SU-DHL-6 (cell line): ENCODE results near the gene CRB2.

Experiments
- H2AFZ ChIP-seq: fragments of 200-600 bp; sonication (generic); 2 replicates; pipeline ENCODE4 v1.6.1; 2014; ENCODE audit warnings: low read depth, mild to moderate bottlenecking, moderate library complexity, mixed read lengths, antibody characterized with exemption, low read length; ENCODE audit not compliant: severe bottlenecking
- H3F3A ChIP-seq: fragments of 200-600 bp; shearing (Covaris generic); 2 replicates; pipeline ENCODE4 v1.6.0; 2016; ENCODE audit warnings: antibody characterized with exemption, mild to moderate bottlenecking; ENCODE audit not compliant: insufficient read depth
- H3K27ac ChIP-seq: fragments of 200-600 bp; sonication (generic); 2 replicates; pipeline ENCODE4 v1.5.1; 2016; ENCODE audit warnings: low read depth, mild to moderate bottlenecking, low read length, moderate library complexity, mixed read lengths
- H3K27me3 ChIP-seq: fragments of 200-600 bp; sonication (generic), shearing (Covaris generic); 2 replicates; pipeline ENCODE4 v1.6.0; 2014; ENCODE audit warnings: mild to moderate bottlenecking, low read length
- H3K36me3 ChIP-seq: fragments of 200-600 bp; sonication (generic); 2 replicates; pipeline ENCODE4 v1.6.1; 2014; ENCODE audit warnings: mild to moderate bottlenecking, low read length, mixed read lengths
- H3K4me2 ChIP-seq: fragments of 300-600, 200-600 bp; shearing (Covaris generic), sonication (generic); 2 replicates; pipeline ENCODE4 v1.6.0; 2014; ENCODE audit warnings: low read length, low read depth, mild to moderate bottlenecking; ENCODE audit not compliant: poor library complexity, severe bottlenecking
- H3K4me3 ChIP-seq: fragments of 200-600 bp; sonication (generic); 2 replicates; pipeline ENCODE4 v1.5.1; 2014; ENCODE audit warnings: antibody characterized with exemption, low read length, mild to moderate bottlenecking, mixed read lengths; ENCODE audit not compliant: insufficient read depth, poor library complexity, severe bottlenecking
- H3K79me2 ChIP-seq: fragments of 200-600 bp; sonication (generic); 2 replicates; pipeline ENCODE4 v1.6.1; 2014; ENCODE audit warnings: mild to moderate bottlenecking, low read length, moderate library complexity; ENCODE audit not compliant: insufficient read depth
- H3K9ac ChIP-seq: fragments of 200-600 bp; sonication (generic); 2 replicates; pipeline ENCODE4 v1.7.0; 2014; ENCODE audit warnings: mild to moderate bottlenecking, low read length
- H3K9me2 ChIP-seq: fragments of 200-600 bp; sonication (generic); replicated peaks from 2 replicates; pipeline ENCODE4 v1.6.1; 2014; ENCODE audit warnings: low read length; ENCODE audit not compliant: insufficient read depth
- H3K9me3 ChIP-seq: fragments of 200-600 bp; sonication (generic); 2 replicates; pipeline ENCODE4 v1.6.1; 2014; ENCODE audit warnings: low read length, mixed read lengths; ENCODE audit not compliant: insufficient read depth
- H4K20me1 ChIP-seq: fragments of 200-600 bp; sonication (generic); 2 replicates; pipeline ENCODE4 v1.6.1; 2014; ENCODE audit warnings: low read depth, mild to moderate bottlenecking, antibody characterized with exemption, low read length, moderate library complexity, mixed read lengths
- EZH2phosphoT487 ChIP-seq: fragments of 200-600 bp; sonication (generic), shearing (Covaris generic); conservative IDR thresholded peaks from 2 replicates; pipeline ENCODE4 v1.6.1; 2018; ENCODE audit warnings: mild to moderate bottlenecking, antibody characterized with exemption, low read length, moderate library complexity, mixed read lengths
- TF ChIP-seq, protein P1 (sequence below): fragments of 200-600 bp; sonication (generic); IDR thresholded peaks from one replicate; pipeline ENCODE4 v1.5.1; 2017; ENCODE audit warnings: antibody characterized with exemption, mild to moderate bottlenecking, low read length, moderate library complexity; ENCODE audit not compliant: insufficient read depth, poor library complexity, severe bottlenecking

The CRB2 gene

DNA sequence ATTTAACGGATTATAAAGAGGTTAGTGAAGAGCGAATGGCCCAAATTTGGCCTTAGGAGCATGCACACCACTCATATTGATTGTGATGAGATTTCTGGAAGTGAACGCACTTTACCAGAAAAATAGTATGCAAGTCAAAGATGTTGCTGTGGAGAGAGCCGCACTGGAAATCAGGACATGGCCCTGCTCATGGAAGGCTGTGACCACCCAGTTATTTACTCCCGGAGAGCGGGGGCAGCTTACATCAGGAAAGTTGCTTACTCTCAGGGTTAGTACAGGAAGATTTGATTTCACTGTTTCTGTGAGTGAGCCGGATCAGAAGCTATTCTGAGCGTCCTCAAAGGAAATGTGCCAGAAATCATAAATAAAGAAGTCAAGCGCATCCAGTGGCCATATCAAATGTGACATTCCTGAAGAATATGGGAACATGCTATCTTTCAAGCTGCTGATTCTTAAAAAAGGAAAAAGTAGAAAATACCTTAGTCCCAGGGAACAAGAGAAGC, 44.7 kb upstream of the CRB2 start:
- H3K9ac ChIP-seq = no peak overlapping the region
- no peaks in the 10 kb centered on the region for H3F3A ChIP-seq
- no peak overlapping the region for H3K4me2 ChIP-seq
- no peaks in the 10 kb centered on the region for H3K27me3 ChIP-seq
- H4K20me1 ChIP-seq = no peaks in the 10 kb centered on the region
- no peak for TF ChIP-seq EZH2phosphoT487
- TF ChIP-seq, protein P1, sequence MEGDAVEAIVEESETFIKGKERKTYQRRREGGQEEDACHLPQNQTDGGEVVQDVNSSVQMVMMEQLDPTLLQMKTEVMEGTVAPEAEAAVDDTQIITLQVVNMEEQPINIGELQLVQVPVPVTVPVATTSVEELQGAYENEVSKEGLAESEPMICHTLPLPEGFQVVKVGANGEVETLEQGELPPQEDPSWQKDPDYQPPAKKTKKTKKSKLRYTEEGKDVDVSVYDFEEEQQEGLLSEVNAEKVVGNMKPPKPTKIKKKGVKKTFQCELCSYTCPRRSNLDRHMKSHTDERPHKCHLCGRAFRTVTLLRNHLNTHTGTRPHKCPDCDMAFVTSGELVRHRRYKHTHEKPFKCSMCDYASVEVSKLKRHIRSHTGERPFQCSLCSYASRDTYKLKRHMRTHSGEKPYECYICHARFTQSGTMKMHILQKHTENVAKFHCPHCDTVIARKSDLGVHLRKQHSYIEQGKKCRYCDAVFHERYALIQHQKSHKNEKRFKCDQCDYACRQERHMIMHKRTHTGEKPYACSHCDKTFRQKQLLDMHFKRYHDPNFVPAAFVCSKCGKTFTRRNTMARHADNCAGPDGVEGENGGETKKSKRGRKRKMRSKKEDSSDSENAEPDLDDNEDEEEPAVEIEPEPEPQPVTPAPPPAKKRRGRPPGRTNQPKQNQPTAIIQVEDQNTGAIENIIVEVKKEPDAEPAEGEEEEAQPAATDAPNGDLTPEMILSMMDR = no peak
- H3K4me3 ChIP-seq = no peak overlapping the region
- no peaks in the 10 kb centered on the region for H3K79me2 ChIP-seq
- H2AFZ ChIP-seq = no peak overlapping the region
- no peaks in the 10 kb centered on the region for H3K9me2 ChIP-seq
- no peaks in the 10 kb centered on the region for H3K9me3 ChIP-seq
- no peak overlapping the region for H3K27ac ChIP-seq
- no peaks in the 10 kb centered on the region for H3K36me3 ChIP-seq

DNA sequence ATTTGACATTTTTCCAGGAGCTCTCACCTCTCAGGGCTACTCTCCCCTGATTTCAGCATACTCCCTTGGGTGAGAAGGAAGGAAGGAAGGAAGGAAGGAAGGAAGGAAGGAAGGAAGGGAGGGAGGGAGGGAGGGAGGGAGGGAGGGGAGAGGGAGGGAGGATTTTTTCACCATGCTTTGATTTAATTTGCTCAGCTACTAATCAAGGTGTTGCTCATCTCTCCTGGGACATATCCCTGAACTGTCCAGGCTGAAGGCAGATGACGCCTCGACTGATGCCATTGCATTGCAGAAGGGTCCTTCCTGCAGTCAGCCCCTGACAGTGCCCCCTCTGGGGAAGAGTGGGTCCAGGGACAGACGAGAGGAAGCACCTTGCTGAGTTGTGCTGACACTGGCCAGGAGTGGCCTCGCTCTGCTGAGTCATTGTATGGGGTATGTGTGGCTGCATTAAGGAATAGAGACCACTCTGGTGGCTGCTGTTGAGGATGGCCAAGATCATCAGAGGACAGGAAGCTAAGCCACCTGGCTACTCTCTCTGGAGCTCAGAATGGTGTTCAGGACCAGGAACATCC, 43.6 kb upstream of the CRB2 start:
- Histone ChIP-seq H3K79me2 (no peaks in the 10 kb centered on the region), H4K20me1 (no peaks in the 10 kb centered on the region), H3K27me3 (no peaks in the 10 kb centered on the region), H2AFZ (no peak overlapping the region), H3K4me2 (no peak overlapping the region), H3K9ac (no peak overlapping the region), H3K9me3 (no peaks in the 10 kb centered on the region), H3K27ac (no peak overlapping the region), H3F3A (no peaks in the 10 kb centered on the region), H3K36me3 (no peaks in the 10 kb centered on the region), H3K4me3 (no peak overlapping the region), H3K9me2 (no peaks in the 10 kb centered on the region)
- TF ChIP-seq, protein P1 = no peak
- TF ChIP-seq EZH2phosphoT487 = no peak

- H3K4me3 ChIP-seq = no peak overlapping the region
- H3K9me2 ChIP-seq = no peaks in the 10 kb centered on the region
- H3K9ac ChIP-seq = no peak overlapping the region
- H3K4me2 ChIP-seq = no peak overlapping the region
- TF ChIP-seq, protein P1 = no peak
- TF ChIP-seq EZH2phosphoT487 = no peak
- no peaks in the 10 kb centered on the region for H3K79me2 ChIP-seq
- no peak overlapping the region for H2AFZ ChIP-seq
- no peaks in the 10 kb centered on the region for H3K27me3 ChIP-seq
- no peak overlapping the region for H3K27ac ChIP-seq
- H3F3A ChIP-seq = no peaks in the 10 kb centered on the region
- H4K20me1 ChIP-seq = no peaks in the 10 kb centered on the region
- H3K36me3 ChIP-seq = no peaks in the 10 kb centered on the region
- H3K9me3 ChIP-seq = no peaks in the 10 kb centered on the region
Measured at GRCh38 chr9:123314617-123315016, 41.4 kb upstream of the CRB2 start.
